HepG2 (cell line): Measurements from ENCODE around the gene PROC. TPM values are rescaled to one million over a fixed set of nuclear protein-coding genes. Genes with fewer than 3 reads are reported as not detected.

Source experiments
- ATAD3A ChIP-seq: sonication (generic); formaldehyde crosslinking; IDR thresholded peaks from 2 replicates; pipeline ENCODE4 v1.4.0; 2020; ENCODE audit warnings: missing genetic modification reagents
- ISX ChIP-seq: sonication (generic); formaldehyde crosslinking; conservative IDR thresholded peaks from 2 replicates; pipeline ENCODE4 v1.5.0; 2020; ENCODE audit warnings: missing genetic modification reagents
- LBX2 ChIP-seq: sonication (generic); formaldehyde crosslinking; IDR thresholded peaks from 2 replicates; pipeline ENCODE4 v1.5.0; 2020; ENCODE audit warnings: missing genetic modification reagents, mild to moderate bottlenecking, borderline replicate concordance
- MATR3 ChIP-seq: sonication (generic); formaldehyde crosslinking; IDR thresholded peaks from 2 replicates; pipeline ENCODE4 v1.4.0; 2020; ENCODE audit warnings: missing genetic modification reagents
- MYNN ChIP-seq: sonication (generic); formaldehyde crosslinking; IDR thresholded peaks from 2 replicates; pipeline ENCODE4 v1.4.0; 2020; ENCODE audit warnings: mild to moderate bottlenecking, low read depth, missing genetic modification reagents
- NCOA5 ChIP-seq: sonication (generic); formaldehyde crosslinking; IDR thresholded peaks from 2 replicates; pipeline ENCODE4 v1.4.0; 2020; ENCODE audit warnings: missing genetic modification reagents
- NFKB2 ChIP-seq: sonication (generic); formaldehyde crosslinking; IDR thresholded peaks from 2 replicates; pipeline ENCODE4 v1.4.0; 2020; ENCODE audit warnings: missing genetic modification reagents, borderline replicate concordance
- PITX1 ChIP-seq: sonication (generic); formaldehyde crosslinking; IDR thresholded peaks from 2 replicates; pipeline ENCODE4 v1.5.1; 2020; ENCODE audit warnings: mild to moderate bottlenecking, missing genetic modification reagents
- PREB ChIP-seq: sonication (generic); formaldehyde crosslinking; IDR thresholded peaks from 2 replicates; pipeline ENCODE4 v1.4.0; 2020; ENCODE audit warnings: missing genetic modification reagents
- RFXANK ChIP-seq: IDR thresholded peaks from 2 replicates; pipeline ENCODE4 v1.6.1; 2016
- SMARCE1 ChIP-seq: fragments of 450-650 bp; IDR thresholded peaks from 2 replicates; pipeline ENCODE4 v1.6.1; 2017; ENCODE audit warnings: borderline replicate concordance
- THRA ChIP-seq: sonication (generic); formaldehyde crosslinking; IDR thresholded peaks from 2 replicates; pipeline ENCODE4 v1.4.0; 2020; ENCODE audit warnings: missing genetic modification reagents, borderline replicate concordance
- YEATS2 ChIP-seq: sonication (generic); formaldehyde crosslinking; IDR thresholded peaks from 2 replicates; pipeline ENCODE4 v1.4.0; 2020; ENCODE audit warnings: missing genetic modification reagents, borderline replicate concordance
- ZBTB21 ChIP-seq: sonication (generic); formaldehyde crosslinking; IDR thresholded peaks from 2 replicates; pipeline ENCODE4 v1.4.0; 2020; ENCODE audit warnings: missing genetic modification reagents
- ZNF143 ChIP-seq: sonication (generic); formaldehyde crosslinking; IDR thresholded peaks from 2 replicates; pipeline ENCODE4 v1.4.0; 2020; ENCODE audit warnings: missing genetic modification reagents
- ZNF737 ChIP-seq: sonication (generic); formaldehyde crosslinking; IDR thresholded peaks from 2 replicates; pipeline ENCODE4 v1.5.0; 2020; ENCODE audit warnings: missing genetic modification reagents, mild to moderate bottlenecking, borderline replicate concordance
- ZNF883 ChIP-seq: sonication (generic); formaldehyde crosslinking; IDR thresholded peaks from 2 replicates; pipeline ENCODE4 v1.5.1; 2020; ENCODE audit warnings: mild to moderate bottlenecking, missing genetic modification reagents; ENCODE audit errors: not compliant biosample characterization
- ZSCAN30 ChIP-seq: sonication (generic); formaldehyde crosslinking; IDR thresholded peaks from 2 replicates; pipeline ENCODE4 v1.5.0; 2020; ENCODE audit warnings: mild to moderate bottlenecking, missing genetic modification reagents
- polyA plus RNA-seq, 8 experiments: library from polyadenylated mRNA; depleted of rRNA in 3 of 8; stranded (reverse) in 7 of 8; unstranded in 1 of 8; fragments of >200 nt; fragmentation: Illumina TruSeq in 4 of 8; extraction: Trizol in 4 of 8; gene quantifications; 2 replicates each; pipeline versions ENCODE4 v1.2.1 to v1.2.3, GENCODE V29; 2011 to 2016; ENCODE audit warnings: low read depth in 4 of 8, missing spikeins in 1 of 8, mixed read lengths in 1 of 8; ENCODE audit not compliant: insufficient read depth in 1 of 8
- total RNA-seq, 5 experiments: library from RNA; depleted of rRNA; stranded (reverse); fragments of >200 nt; fragmentation: Illumina TruSeq; extraction: Trizol; gene quantifications; 2 replicates each; pipeline ENCODE4 v1.2.3, GENCODE V29; 2016; ENCODE audit warnings: low read depth in 1 of 5
- TF ChIP-seq, protein P1 (sequence below): sonication (generic); formaldehyde crosslinking; IDR thresholded peaks from 2 replicates; pipeline ENCODE4 v1.4.0; 2020; ENCODE audit warnings: missing genetic modification reagents, mild to moderate bottlenecking, borderline replicate concordance
- TF ChIP-seq, protein P2 (sequence below): sonication (generic); formaldehyde crosslinking; IDR thresholded peaks from 2 replicates; pipeline ENCODE4 v1.4.0; 2020; ENCODE audit warnings: missing genetic modification reagents

Gene PROC
- total and polyA plus RNA-seq, 2 of the 13 experiments (the other 11 are each of a cell fraction or from before 2014, with no cell fraction given), result 134 to 185 TPM

GRCh38 chr2:127418300-127419111 is at the start of gene PROC (continued):
- TF ChIP-seq, protein P1, sequence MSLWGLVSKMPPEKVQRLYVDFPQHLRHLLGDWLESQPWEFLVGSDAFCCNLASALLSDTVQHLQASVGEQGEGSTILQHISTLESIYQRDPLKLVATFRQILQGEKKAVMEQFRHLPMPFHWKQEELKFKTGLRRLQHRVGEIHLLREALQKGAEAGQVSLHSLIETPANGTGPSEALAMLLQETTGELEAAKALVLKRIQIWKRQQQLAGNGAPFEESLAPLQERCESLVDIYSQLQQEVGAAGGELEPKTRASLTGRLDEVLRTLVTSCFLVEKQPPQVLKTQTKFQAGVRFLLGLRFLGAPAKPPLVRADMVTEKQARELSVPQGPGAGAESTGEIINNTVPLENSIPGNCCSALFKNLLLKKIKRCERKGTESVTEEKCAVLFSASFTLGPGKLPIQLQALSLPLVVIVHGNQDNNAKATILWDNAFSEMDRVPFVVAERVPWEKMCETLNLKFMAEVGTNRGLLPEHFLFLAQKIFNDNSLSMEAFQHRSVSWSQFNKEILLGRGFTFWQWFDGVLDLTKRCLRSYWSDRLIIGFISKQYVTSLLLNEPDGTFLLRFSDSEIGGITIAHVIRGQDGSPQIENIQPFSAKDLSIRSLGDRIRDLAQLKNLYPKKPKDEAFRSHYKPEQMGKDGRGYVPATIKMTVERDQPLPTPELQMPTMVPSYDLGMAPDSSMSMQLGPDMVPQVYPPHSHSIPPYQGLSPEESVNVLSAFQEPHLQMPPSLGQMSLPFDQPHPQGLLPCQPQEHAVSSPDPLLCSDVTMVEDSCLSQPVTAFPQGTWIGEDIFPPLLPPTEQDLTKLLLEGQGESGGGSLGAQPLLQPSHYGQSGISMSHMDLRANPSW (CRISPR knock-in tag), result peak; percentile 86; the same call in 1 of the 2 replicates
- TF ChIP-seq PREB (CRISPR knock-in tag), result no peak
- TF ChIP-seq ISX, result peak; percentile 16; the same call in 1 of the 2 replicates
- no peak for TF ChIP-seq NCOA5 (CRISPR knock-in tag)
- TF ChIP-seq ZNF143, result peak; percentile 55; the same call in 1 of the 2 replicates
- peak; percentile 77; the same call in 1 of the 2 replicates for TF ChIP-seq ATAD3A (CRISPR knock-in tag)
- TF ChIP-seq YEATS2, result peak; percentile 79
- TF ChIP-seq RFXANK (CRISPR knock-in tag), result no peak
- TF ChIP-seq SMARCE1, result no peak
- 0 out of 2 replicates have a peak, but pooled peaks have one; percentile 18 for TF ChIP-seq ZBTB21
- TF ChIP-seq ZNF883 (CRISPR knock-in tag), result peak; percentile 83
- TF ChIP-seq LBX2 (CRISPR knock-in tag), result peak; percentile 88; the same call in 1 of the 2 replicates
- TF ChIP-seq, protein P2, sequence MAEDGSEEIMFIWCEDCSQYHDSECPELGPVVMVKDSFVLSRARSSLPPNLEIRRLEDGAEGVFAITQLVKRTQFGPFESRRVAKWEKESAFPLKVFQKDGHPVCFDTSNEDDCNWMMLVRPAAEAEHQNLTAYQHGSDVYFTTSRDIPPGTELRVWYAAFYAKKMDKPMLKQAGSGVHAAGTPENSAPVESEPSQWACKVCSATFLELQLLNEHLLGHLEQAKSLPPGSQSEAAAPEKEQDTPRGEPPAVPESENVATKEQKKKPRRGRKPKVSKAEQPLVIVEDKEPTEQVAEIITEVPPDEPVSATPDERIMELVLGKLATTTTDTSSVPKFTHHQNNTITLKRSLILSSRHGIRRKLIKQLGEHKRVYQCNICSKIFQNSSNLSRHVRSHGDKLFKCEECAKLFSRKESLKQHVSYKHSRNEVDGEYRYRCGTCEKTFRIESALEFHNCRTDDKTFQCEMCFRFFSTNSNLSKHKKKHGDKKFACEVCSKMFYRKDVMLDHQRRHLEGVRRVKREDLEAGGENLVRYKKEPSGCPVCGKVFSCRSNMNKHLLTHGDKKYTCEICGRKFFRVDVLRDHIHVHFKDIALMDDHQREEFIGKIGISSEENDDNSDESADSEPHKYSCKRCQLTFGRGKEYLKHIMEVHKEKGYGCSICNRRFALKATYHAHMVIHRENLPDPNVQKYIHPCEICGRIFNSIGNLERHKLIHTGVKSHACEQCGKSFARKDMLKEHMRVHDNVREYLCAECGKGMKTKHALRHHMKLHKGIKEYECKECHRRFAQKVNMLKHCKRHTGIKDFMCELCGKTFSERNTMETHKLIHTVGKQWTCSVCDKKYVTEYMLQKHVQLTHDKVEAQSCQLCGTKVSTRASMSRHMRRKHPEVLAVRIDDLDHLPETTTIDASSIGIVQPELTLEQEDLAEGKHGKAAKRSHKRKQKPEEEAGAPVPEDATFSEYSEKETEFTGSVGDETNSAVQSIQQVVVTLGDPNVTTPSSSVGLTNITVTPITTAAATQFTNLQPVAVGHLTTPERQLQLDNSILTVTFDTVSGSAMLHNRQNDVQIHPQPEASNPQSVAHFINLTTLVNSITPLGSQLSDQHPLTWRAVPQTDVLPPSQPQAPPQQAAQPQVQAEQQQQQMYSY (CRISPR knock-in tag), result peak; percentile 59; the same call in 1 of the 2 replicates
- peak; percentile 81; the same call in 1 of the 2 replicates for TF ChIP-seq MYNN (CRISPR knock-in tag)
- peak; percentile 90; the same call in 1 of the 2 replicates for TF ChIP-seq NFKB2 (CRISPR knock-in tag)
- TF ChIP-seq PITX1 (CRISPR knock-in tag), result peak; percentile 97
- peak; percentile 79; the same call in 1 of the 2 replicates for TF ChIP-seq THRA
- peak; percentile 88; the same call in 1 of the 2 replicates for TF ChIP-seq ZSCAN30 (CRISPR knock-in tag)
- no peak for TF ChIP-seq MATR3 (CRISPR knock-in tag)
- no peak; the same call in 1 of the 2 replicates for TF ChIP-seq ZNF737 (CRISPR knock-in tag)
